ENCODE results near the gene SLC17A9.

Gene SLC17A9

GRCh38 chr20:62917720-62918119 lies 34.8 kb upstream of the SLC17A9 start:
- no peak overlapping the region for H2BK120ac ChIP-seq (ENCODE audit: low read depth, low read length)
- no peak overlapping the region for H3K4ac ChIP-seq (ENCODE audit: low read depth in 1 of 2, low read length in 2 of 2)
- H2AK5ac ChIP-seq (ENCODE audit: low read length, severe bottlenecking), result no peak overlapping the region
- no peak overlapping the region for H2AFZ ChIP-seq (ENCODE audit: low read depth, low read length)
- H3K9ac ChIP-seq (ENCODE audit: low read length), result no peak overlapping the region
- H4K8ac ChIP-seq (ENCODE audit: low read length), result no peak overlapping the region
- no peak overlapping the region for H3K18ac ChIP-seq (ENCODE audit: low read depth in 1 of 2, low read length in 2 of 2)
- H3K4me1 ChIP-seq (ENCODE audit: control insufficient read depth, insufficient read depth, low read depth, low read length), result peaks cover 31% of the 10 kb centered on the region
- H4K91ac ChIP-seq (ENCODE audit: low read length), result no peak overlapping the region
- no peak overlapping the region for H3K4me3 ChIP-seq (ENCODE audit: insufficient read depth in 1 of 2, low read depth in 1 of 2, low read length in 2 of 2)
- no peak overlapping the region for H2BK12ac ChIP-seq (ENCODE audit: low read length in 2 of 2)
- WGBS, result 83% methylated on average over 3 of the region's 3 CpGs
- no peak overlapping the region for H3K14ac ChIP-seq (ENCODE audit: low read length in 2 of 2)
- H3K79me1 ChIP-seq (replicated peaks; ENCODE audit: low read length, poor library complexity, severe bottlenecking), result no peaks in the 10 kb centered on the region
- H3K27ac ChIP-seq (ENCODE audit: low read length, poor library complexity, severe bottlenecking), result no peak overlapping the region
- no peak overlapping the region for H2BK15ac ChIP-seq (ENCODE audit: low read depth, poor library complexity, severe bottlenecking)
- peaks cover 4 to 8% of the 10 kb centered on the region in 2 experiments for H3K36me3 ChIP-seq (ENCODE audit: control insufficient read depth in 1 of 2, insufficient read depth in 2 of 2, low read depth in 1 of 2, low read length in 2 of 2)
- no peak overlapping the region for H2BK5ac ChIP-seq (ENCODE audit: low read depth, low read length, poor library complexity, severe bottlenecking)
- no peak overlapping the region for H3K4me2 ChIP-seq (ENCODE audit: low read length, poor library complexity, severe bottlenecking)
- no peak overlapping the region for H3K23ac ChIP-seq (ENCODE audit: low read length in 2 of 2)
- H3K9me3 ChIP-seq (ENCODE audit: control insufficient read depth, low read length), result no peaks in the 10 kb centered on the region
- no peak for DNase-seq
- H3K27me3 ChIP-seq (ENCODE audit: control insufficient read depth in 1 of 2, insufficient read depth in 1 of 2, low read length in 2 of 2), result no peaks in the 10 kb centered on the region

GRCh38 chr20:62918147-62918546 lies 34.4 kb upstream of the SLC17A9 start:
- H3K4ac ChIP-seq (ENCODE audit: low read depth in 1 of 2, low read length in 2 of 2), result no peak overlapping the region
- H2BK12ac ChIP-seq (ENCODE audit: low read length in 2 of 2), result no peak overlapping the region
- H3K27ac ChIP-seq (ENCODE audit: low read length, poor library complexity, severe bottlenecking), result no peak overlapping the region
- no peaks in the 10 kb centered on the region for H3K79me1 ChIP-seq (replicated peaks; ENCODE audit: low read length, poor library complexity, severe bottlenecking)
- H2BK15ac ChIP-seq (ENCODE audit: low read depth, poor library complexity, severe bottlenecking), result no peak overlapping the region
- no peak overlapping the region for H3K4me2 ChIP-seq (ENCODE audit: low read length, poor library complexity, severe bottlenecking)
- H3K9ac ChIP-seq (ENCODE audit: low read length), result no peak overlapping the region
- H3K4me1 ChIP-seq (ENCODE audit: control insufficient read depth, insufficient read depth, low read depth, low read length), result peaks cover 31% of the 10 kb centered on the region
- no peak overlapping the region for H2AK5ac ChIP-seq (ENCODE audit: low read length, severe bottlenecking)
- H3K14ac ChIP-seq (ENCODE audit: low read length in 2 of 2), result no peak overlapping the region
- no peaks in the 10 kb centered on the region for H3K27me3 ChIP-seq (ENCODE audit: control insufficient read depth in 1 of 2, insufficient read depth in 1 of 2, low read length in 2 of 2)
- H2BK5ac ChIP-seq (ENCODE audit: low read depth, low read length, poor library complexity, severe bottlenecking), result no peak overlapping the region
- no peak for DNase-seq
- H2BK120ac ChIP-seq (ENCODE audit: low read depth, low read length), result no peak overlapping the region
- H3K9me3 ChIP-seq (ENCODE audit: control insufficient read depth, low read length), result no peaks in the 10 kb centered on the region
- 92% methylated on average over 3 of the region's 3 CpGs for WGBS
- H4K8ac ChIP-seq (ENCODE audit: low read length), result no peak overlapping the region
- H4K91ac ChIP-seq (ENCODE audit: low read length), result no peak overlapping the region
- H3K23ac ChIP-seq (ENCODE audit: low read length in 2 of 2), result no peak overlapping the region
- H3K18ac ChIP-seq (ENCODE audit: low read depth in 1 of 2, low read length in 2 of 2), result no peak overlapping the region
- no peak overlapping the region for H3K4me3 ChIP-seq (ENCODE audit: insufficient read depth in 1 of 2, low read depth in 1 of 2, low read length in 2 of 2)
- no peak overlapping the region for H2AFZ ChIP-seq (ENCODE audit: low read depth, low read length)
- peaks cover under 1 to 5% of the 10 kb centered on the region in 2 experiments for H3K36me3 ChIP-seq (ENCODE audit: control insufficient read depth in 1 of 2, insufficient read depth in 2 of 2, low read depth in 1 of 2, low read length in 2 of 2)

GRCh38 chr20:62918831-62919230 lies 33.7 kb upstream of the SLC17A9 start:
- no peak overlapping the region for H3K14ac ChIP-seq (ENCODE audit: low read length in 2 of 2)

GRCh38 chr20:62920039-62920645 lies 32.4 kb upstream of the SLC17A9 start:
- H3K36me3 ChIP-seq (ENCODE audit: control insufficient read depth in 1 of 2, insufficient read depth in 2 of 2, low read depth in 1 of 2, low read length in 2 of 2), result no peaks in the 10 kb centered on the region
- no peak overlapping the region for H3K14ac ChIP-seq (ENCODE audit: low read length in 2 of 2)
- H3K79me1 ChIP-seq (replicated peaks; ENCODE audit: low read length, poor library complexity, severe bottlenecking), result no peaks in the 10 kb centered on the region
- H2BK5ac ChIP-seq (ENCODE audit: low read depth, low read length, poor library complexity, severe bottlenecking), result no peak overlapping the region
- no peak overlapping the region for H3K9ac ChIP-seq (ENCODE audit: low read length)
- no peak for DNase-seq
- H3K9me3 ChIP-seq (ENCODE audit: control insufficient read depth, low read length), result no peaks in the 10 kb centered on the region
- no peaks in the 10 kb centered on the region for H3K27me3 ChIP-seq (ENCODE audit: control insufficient read depth in 1 of 2, insufficient read depth in 1 of 2, low read length in 2 of 2)
- no peak overlapping the region for H2BK15ac ChIP-seq (ENCODE audit: low read depth, poor library complexity, severe bottlenecking)
- no peak overlapping the region for H3K4ac ChIP-seq (ENCODE audit: low read depth in 1 of 2, low read length in 2 of 2)
- no peak overlapping the region for H2AFZ ChIP-seq (ENCODE audit: low read depth, low read length)
- H3K4me2 ChIP-seq (ENCODE audit: low read length, poor library complexity, severe bottlenecking), result no peak overlapping the region
- peaks cover 28% of the 10 kb centered on the region for H3K4me1 ChIP-seq (ENCODE audit: control insufficient read depth, insufficient read depth, low read depth, low read length)
- H3K4me3 ChIP-seq (ENCODE audit: insufficient read depth in 1 of 2, low read depth in 1 of 2, low read length in 2 of 2), result no peak overlapping the region
- H3K23ac ChIP-seq (ENCODE audit: low read length in 2 of 2), result no peak overlapping the region
- no peak overlapping the region for H4K91ac ChIP-seq (ENCODE audit: low read length)
- no peak overlapping the region for H3K18ac ChIP-seq (ENCODE audit: low read depth in 1 of 2, low read length in 2 of 2)
- H3K27ac ChIP-seq (ENCODE audit: low read length, poor library complexity, severe bottlenecking), result no peak overlapping the region
- H4K8ac ChIP-seq (ENCODE audit: low read length), result no peak overlapping the region
- no peak overlapping the region for H2BK12ac ChIP-seq (ENCODE audit: low read length in 2 of 2)
- no peak overlapping the region for H2BK120ac ChIP-seq (ENCODE audit: low read depth, low read length)
- no peak overlapping the region for H2AK5ac ChIP-seq (ENCODE audit: low read length, severe bottlenecking)
- WGBS, result 80% methylated on average over 8 of the region's 10 CpGs

More at GRCh38 chr20:62918831-62919230, 33.7 kb upstream of the SLC17A9 start:
- Histone ChIP-seq H3K27me3 (ENCODE audit: control insufficient read depth in 1 of 2, insufficient read depth in 1 of 2, low read length in 2 of 2) (no peaks in the 10 kb centered on the region), H3K4ac (ENCODE audit: low read depth in 1 of 2, low read length in 2 of 2) (no peak overlapping the region), H2BK12ac (ENCODE audit: low read length in 2 of 2) (no peak overlapping the region), H3K79me1 (replicated peaks; ENCODE audit: low read length, poor library complexity, severe bottlenecking) (no peaks in the 10 kb centered on the region), H2AK5ac (ENCODE audit: low read length, severe bottlenecking) (no peak overlapping the region), H2BK5ac (ENCODE audit: low read depth, low read length, poor library complexity, severe bottlenecking) (no peak overlapping the region), H3K9ac (ENCODE audit: low read length) (no peak overlapping the region), H4K91ac (ENCODE audit: low read length) (no peak overlapping the region), H2BK120ac (ENCODE audit: low read depth, low read length) (no peak overlapping the region), H3K23ac (ENCODE audit: low read length in 2 of 2) (no peak overlapping the region), H3K9me3 (ENCODE audit: control insufficient read depth, low read length) (no peaks in the 10 kb centered on the region), H2BK15ac (ENCODE audit: low read depth, poor library complexity, severe bottlenecking) (no peak overlapping the region), H2AFZ (ENCODE audit: low read depth, low read length) (no peak overlapping the region), H3K4me2 (ENCODE audit: low read length, poor library complexity, severe bottlenecking) (no peak overlapping the region), H4K8ac (ENCODE audit: low read length) (no peak overlapping the region), H3K36me3 (ENCODE audit: control insufficient read depth in 1 of 2, insufficient read depth in 2 of 2, low read depth in 1 of 2, low read length in 2 of 2) (no peaks in the 10 kb centered on the region), H3K27ac (ENCODE audit: low read length, poor library complexity, severe bottlenecking) (no peak overlapping the region), H3K4me1 (ENCODE audit: control insufficient read depth, insufficient read depth, low read depth, low read length) (peaks cover 30% of the 10 kb centered on the region), H3K4me3 (ENCODE audit: insufficient read depth in 1 of 2, low read depth in 1 of 2, low read length in 2 of 2) (no peak overlapping the region), H3K18ac (ENCODE audit: low read depth in 1 of 2, low read length in 2 of 2) (no peak overlapping the region)
- no peak for DNase-seq
- WGBS, result 88% methylated on average over 6 of the region's 6 CpGs
